Measurements from ENCODE around the gene NFKBIE.

The NFKBIE gene

GRCh38 chr6:44246663-44247337 is 18.6 kb downstream of the NFKBIE start, which contains the start of gene HSP90AB1:
Gene HSP90AB1, plus strand, starts transcription at chr6:44247101. Its CDS starts 1,529 bp downstream, at chr6:44248630.
- no peak for TF ChIP-seq CTCF (IDR thresholded peaks at IDR 0.05)
- H3K9me3 ChIP-seq (ENCODE audit: control insufficient read depth, low read length) = no peaks in the 10 kb centered on the region
- peak within 1 kb of the TSS; percentile 100 for H3K27ac ChIP-seq

GRCh38 chr6:44245912-44246662 is 19.3 kb downstream of the NFKBIE start:
- peaks cover 15% of the 10 kb centered on the region for H3K79me2 ChIP-seq
- peak overlapping the region; percentile 57 for H3K9ac ChIP-seq
- H2AFZ ChIP-seq = peak overlapping the region; percentile 97
- H3K4me2 ChIP-seq (ENCODE audit: low read length) = peak overlapping the region; percentile 94
- peak overlapping the region; percentile 99 for H3K4me3 ChIP-seq (ENCODE audit: low read depth, low read length)
- no peaks in the 10 kb centered on the region for H3K36me3 ChIP-seq (ENCODE audit: control insufficient read depth, insufficient read depth, low read length)
- H3K9me3 ChIP-seq (ENCODE audit: control insufficient read depth, low read length) = no peaks in the 10 kb centered on the region
- no peaks in the 10 kb centered on the region for H3K27me3 ChIP-seq (ENCODE audit: control insufficient read depth, insufficient read depth, low read length)
- TF ChIP-seq CTCF (IDR thresholded peaks at IDR 0.05) = peak; percentile 34
- H3K27ac ChIP-seq = peak overlapping the region; percentile 100
- peaks cover 8% of the 10 kb centered on the region for H3K4me1 ChIP-seq

More at GRCh38 chr6:44246663-44247337, 18.6 kb downstream of the NFKBIE start, which contains the start of gene HSP90AB1:
- H3K4me3 ChIP-seq (ENCODE audit: low read depth, low read length) = peak within 1 kb of the TSS; percentile 99
- H3K4me1 ChIP-seq = peaks cover 8% of the 10 kb centered on the region
- H3K79me2 ChIP-seq = peaks cover 15% of the 10 kb centered on the region
- no peaks in the 10 kb centered on the region for H3K27me3 ChIP-seq (ENCODE audit: control insufficient read depth, insufficient read depth, low read length)
- peak within 1 kb of the TSS; percentile 97 for H2AFZ ChIP-seq
- H3K36me3 ChIP-seq (ENCODE audit: control insufficient read depth, insufficient read depth, low read length) = no peaks in the 10 kb centered on the region
- peak within 1 kb of the TSS; percentile 99 for H3K9ac ChIP-seq
- peak within 1 kb of the TSS; percentile 94 for H3K4me2 ChIP-seq (ENCODE audit: low read length)

- H3K27ac ChIP-seq = peak overlapping the region; percentile 100
- H2AFZ ChIP-seq = peak overlapping the region; percentile 97
- peak overlapping the region; percentile 57 for H3K9ac ChIP-seq
- H3K79me2 ChIP-seq = peaks cover 15% of the 10 kb centered on the region
- H3K4me3 ChIP-seq (ENCODE audit: low read depth, low read length) = peak overlapping the region; percentile 99
- peaks cover 8% of the 10 kb centered on the region for H3K4me1 ChIP-seq
- peak overlapping the region; percentile 94 for H3K4me2 ChIP-seq (ENCODE audit: low read length)
- no peak for TF ChIP-seq CTCF (IDR thresholded peaks at IDR 0.05)
- H3K36me3 ChIP-seq (ENCODE audit: control insufficient read depth, insufficient read depth, low read length) = no peaks in the 10 kb centered on the region
- H3K27me3 ChIP-seq (ENCODE audit: control insufficient read depth, insufficient read depth, low read length) = no peaks in the 10 kb centered on the region
- H3K9me3 ChIP-seq (ENCODE audit: control insufficient read depth, low read length) = no peaks in the 10 kb centered on the region
Observed at GRCh38 chr6:44245391-44245911, 19.9 kb downstream of the NFKBIE start.

- Histone ChIP-seq H3K27ac (no peak overlapping the region), H3K4me3 (ENCODE audit: low read depth, low read length) (no peak overlapping the region), H3K9me3 (ENCODE audit: control insufficient read depth, low read length) (no peaks in the 10 kb centered on the region), H2AFZ (no peak overlapping the region), H3K9ac (no peak overlapping the region), H3K4me1 (peaks cover 7% of the 10 kb centered on the region), H3K79me2 (peaks cover 13% of the 10 kb centered on the region), H3K27me3 (ENCODE audit: control insufficient read depth, insufficient read depth, low read length) (no peaks in the 10 kb centered on the region), H3K36me3 (ENCODE audit: control insufficient read depth, insufficient read depth, low read length) (no peaks in the 10 kb centered on the region), H3K4me2 (ENCODE audit: low read length) (no peak overlapping the region)
- no peak for TF ChIP-seq CTCF (IDR thresholded peaks at IDR 0.05)
Observed at GRCh38 chr6:44243345-44243744, 22.0 kb downstream of the NFKBIE start.
